ENCODE measurements around the gene FBRSL1.

GRCh38 chr12:132560614-132561426, 70.9 kb downstream of the FBRSL1 start:
- TF ChIP-seq, protein P1, sequence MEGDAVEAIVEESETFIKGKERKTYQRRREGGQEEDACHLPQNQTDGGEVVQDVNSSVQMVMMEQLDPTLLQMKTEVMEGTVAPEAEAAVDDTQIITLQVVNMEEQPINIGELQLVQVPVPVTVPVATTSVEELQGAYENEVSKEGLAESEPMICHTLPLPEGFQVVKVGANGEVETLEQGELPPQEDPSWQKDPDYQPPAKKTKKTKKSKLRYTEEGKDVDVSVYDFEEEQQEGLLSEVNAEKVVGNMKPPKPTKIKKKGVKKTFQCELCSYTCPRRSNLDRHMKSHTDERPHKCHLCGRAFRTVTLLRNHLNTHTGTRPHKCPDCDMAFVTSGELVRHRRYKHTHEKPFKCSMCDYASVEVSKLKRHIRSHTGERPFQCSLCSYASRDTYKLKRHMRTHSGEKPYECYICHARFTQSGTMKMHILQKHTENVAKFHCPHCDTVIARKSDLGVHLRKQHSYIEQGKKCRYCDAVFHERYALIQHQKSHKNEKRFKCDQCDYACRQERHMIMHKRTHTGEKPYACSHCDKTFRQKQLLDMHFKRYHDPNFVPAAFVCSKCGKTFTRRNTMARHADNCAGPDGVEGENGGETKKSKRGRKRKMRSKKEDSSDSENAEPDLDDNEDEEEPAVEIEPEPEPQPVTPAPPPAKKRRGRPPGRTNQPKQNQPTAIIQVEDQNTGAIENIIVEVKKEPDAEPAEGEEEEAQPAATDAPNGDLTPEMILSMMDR (IDR thresholded peaks at IDR 0.05; ENCODE audit: insufficient read depth, low read depth, low read length) = peak; percentile 48
- no peak for TF ChIP-seq EZH2 (IDR thresholded peaks at IDR 0.05; ENCODE audit: insufficient read depth, low read length)

All from astrocyte (in vitro differentiated cells and primary cell).